Lower leg skin (tissue), 4 donors: ENCODE measurements around the gene FAM174B. TPM values are rescaled to one million over a fixed set of nuclear protein-coding genes. Genes with fewer than 3 reads are reported as not detected.

ENCODE experiments used
- DNase-seq, 2 donors: peaks; one replicate each; pipeline ENCODE4 v3.0.0-alpha.2; 2019; ENCODE audit warnings: low spot score in 2 of 2
- H3K4me3 ChIP-seq: fragments of 200-600 bp; sonication (generic); 2 replicates; pipeline ENCODE4 v1.5.1; 2017; ENCODE audit warnings: mild to moderate bottlenecking, low read depth; ENCODE audit not compliant: poor library complexity, severe bottlenecking
- POLR2A ChIP-seq, 2 donors: fragments of 450-650 bp; IDR thresholded peaks; one replicate each; pipeline ENCODE4 v1.6.1; 2016 to 2017; ENCODE audit warnings: antibody characterized with exemption in 2 of 2, mild to moderate bottlenecking in 1 of 2, moderate library complexity in 1 of 2
- WGBS, 2 donors: methylation state at CpG; one replicate each; pipeline ENCODE4 v1.1.5; 2018; 5-methylcytosine and 5-hydroxymethylcytosine counted together
- intact Hi-C: fragments of 100-400 bp; cut with DNase I; formaldehyde crosslinking; loops from one replicate; pipeline ENCODE4 v1.15.0; 2023; ENCODE audit warnings: low total_unique reads
- total RNA-seq, 4 donors: library from RNA; depleted of rRNA; stranded (reverse); fragments of >200 nt; gene quantifications; one replicate each; pipeline ENCODE4 v1.1.0, GENCODE V29; 2016
- TF ChIP-seq, protein P1 (sequence below), 3 donors: fragments of 450-650 bp; IDR thresholded peaks; one replicate each; pipeline ENCODE4 v1.5.1; 2016; ENCODE audit warnings: antibody characterized with exemption in 3 of 3, mild to moderate bottlenecking in 3 of 3, moderate library complexity in 2 of 3

The FAM174B gene
- total RNA-seq, 4 donors from 2014 or later, result 9.9 to 33.4 (median 18.3) TPM

DNA sequence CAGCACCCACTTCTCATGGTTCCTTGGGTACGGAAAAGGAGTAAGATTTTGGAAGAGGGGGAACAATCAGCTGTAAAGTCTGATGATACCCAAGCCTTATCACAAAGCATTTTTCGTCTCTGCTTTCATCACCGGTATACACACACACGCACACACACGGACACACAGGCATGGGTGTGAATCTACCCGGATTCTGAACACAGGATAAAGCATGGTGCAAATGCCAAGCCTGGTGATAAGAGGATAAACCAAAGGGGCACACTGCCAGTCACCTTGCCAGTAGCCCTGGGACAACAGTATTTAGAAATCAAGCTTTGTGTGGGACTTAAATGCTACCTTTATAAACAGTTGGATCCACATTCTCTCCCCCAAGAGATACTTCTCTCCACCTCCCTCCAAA lies 22.2 kb downstream of the FAM174B start:
- no peak overlapping the region for H3K4me3 ChIP-seq
- DNase-seq, result peak in 1 of 2 donors; percentile 40
- intact Hi-C loops, result no loop called here
- TF ChIP-seq POLR2A (IDR thresholded peaks at IDR 0.05), result no peak
- TF ChIP-seq, protein P1, sequence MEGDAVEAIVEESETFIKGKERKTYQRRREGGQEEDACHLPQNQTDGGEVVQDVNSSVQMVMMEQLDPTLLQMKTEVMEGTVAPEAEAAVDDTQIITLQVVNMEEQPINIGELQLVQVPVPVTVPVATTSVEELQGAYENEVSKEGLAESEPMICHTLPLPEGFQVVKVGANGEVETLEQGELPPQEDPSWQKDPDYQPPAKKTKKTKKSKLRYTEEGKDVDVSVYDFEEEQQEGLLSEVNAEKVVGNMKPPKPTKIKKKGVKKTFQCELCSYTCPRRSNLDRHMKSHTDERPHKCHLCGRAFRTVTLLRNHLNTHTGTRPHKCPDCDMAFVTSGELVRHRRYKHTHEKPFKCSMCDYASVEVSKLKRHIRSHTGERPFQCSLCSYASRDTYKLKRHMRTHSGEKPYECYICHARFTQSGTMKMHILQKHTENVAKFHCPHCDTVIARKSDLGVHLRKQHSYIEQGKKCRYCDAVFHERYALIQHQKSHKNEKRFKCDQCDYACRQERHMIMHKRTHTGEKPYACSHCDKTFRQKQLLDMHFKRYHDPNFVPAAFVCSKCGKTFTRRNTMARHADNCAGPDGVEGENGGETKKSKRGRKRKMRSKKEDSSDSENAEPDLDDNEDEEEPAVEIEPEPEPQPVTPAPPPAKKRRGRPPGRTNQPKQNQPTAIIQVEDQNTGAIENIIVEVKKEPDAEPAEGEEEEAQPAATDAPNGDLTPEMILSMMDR (IDR thresholded peaks at IDR 0.05), result no peak
- WGBS, 2 donors, result 80 to 87% methylated on average over 6 of the region's 6 CpGs

DNA sequence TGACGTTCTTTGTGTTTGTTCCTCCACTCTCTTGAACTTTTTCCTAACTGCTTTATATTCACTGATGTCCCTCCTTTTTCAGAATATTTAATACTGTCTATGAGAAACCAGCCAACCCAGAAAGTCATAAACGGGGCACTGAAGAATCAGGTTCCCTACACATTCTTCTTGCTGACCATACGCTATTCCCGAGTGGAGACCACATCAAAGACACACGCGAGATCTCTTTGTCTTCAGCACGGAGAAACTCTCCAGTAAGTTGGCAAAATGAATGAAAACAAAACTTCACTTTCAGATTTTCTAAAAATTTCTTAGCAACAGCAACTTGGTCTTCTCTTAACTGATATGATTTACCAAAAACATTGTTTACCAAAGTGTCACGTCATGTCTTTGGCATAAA lies 22.6 kb downstream of the FAM174B start:
- DNase-seq, result peak in 1 of 2 donors; percentile 1
- intact Hi-C loops, result no loop called here
- H3K4me3 ChIP-seq, result no peak overlapping the region
- 84 to 89% methylated on average over 8 of the region's 8 CpGs for WGBS, 2 donors
- TF ChIP-seq, protein P1 (IDR thresholded peaks at IDR 0.05), result no peak
- no peak for TF ChIP-seq POLR2A (IDR thresholded peaks at IDR 0.05)

DNA sequence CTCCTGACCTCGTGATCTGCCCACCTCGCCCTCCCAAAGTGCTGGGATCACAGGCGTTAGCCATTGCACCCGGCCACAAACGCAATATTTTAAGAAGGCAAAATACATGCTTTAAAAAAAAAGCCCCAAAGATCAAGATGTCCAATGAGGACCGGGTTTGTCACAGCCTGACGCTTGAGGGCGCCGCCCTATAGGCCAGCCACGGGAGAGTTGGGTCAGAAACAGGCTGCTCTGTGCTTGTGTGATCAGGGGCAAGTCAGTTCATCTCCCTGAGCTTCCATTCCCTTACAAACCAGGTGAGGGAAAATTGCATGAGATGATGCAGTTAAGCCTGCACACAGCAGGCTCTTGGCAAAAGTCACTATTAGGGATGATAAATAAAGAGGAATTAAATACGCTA lies 23.9 kb downstream of the FAM174B start:
- H3K4me3 ChIP-seq, result no peak overlapping the region
- DNase-seq, result peak in 1 of 2 donors; percentile 21
- TF ChIP-seq, protein P1 (IDR thresholded peaks at IDR 0.05), result no peak
- TF ChIP-seq POLR2A (IDR thresholded peaks at IDR 0.05), result no peak
- intact Hi-C loops, result no loop called here
- 82% methylated on average over 11 of the region's 11 CpGs for WGBS, 2 donors

DNA sequence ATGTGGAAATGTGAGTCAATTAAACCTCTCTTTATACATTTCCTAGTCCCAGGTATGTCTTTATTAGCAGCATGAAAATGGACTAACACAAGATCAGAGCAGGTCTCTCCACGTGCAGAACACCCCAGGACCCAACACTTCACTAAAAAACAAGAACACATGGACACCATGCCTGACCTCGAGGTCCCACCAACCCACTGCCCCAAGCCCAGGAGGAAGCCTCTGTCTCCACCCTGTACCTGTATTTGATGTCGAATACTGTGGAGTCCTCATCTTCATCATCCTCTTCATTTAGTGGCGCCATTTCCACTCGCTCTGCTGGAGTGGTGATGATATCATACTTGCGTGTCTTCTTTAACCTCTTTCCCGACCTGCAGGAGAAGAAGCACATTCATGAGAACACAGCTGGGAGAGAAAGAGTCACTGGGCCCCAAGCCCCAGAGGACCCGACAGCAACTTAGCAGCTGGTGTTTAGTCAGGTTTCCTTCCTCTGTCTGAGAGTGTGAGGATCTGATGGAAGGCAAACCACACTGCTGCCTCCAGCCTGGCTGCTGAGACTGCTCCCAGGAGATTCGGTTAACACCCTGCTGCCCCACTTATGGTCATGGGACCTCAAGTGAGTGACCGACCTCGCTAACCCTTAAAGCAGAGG lies 25.5 kb downstream of the FAM174B start:
- DNase-seq, result peak in 1 of 2 donors; percentile 65
- 87 to 89% methylated on average over 11 of the region's 11 CpGs for WGBS, 2 donors
- intact Hi-C loops, result no loop called here
- no peak for TF ChIP-seq POLR2A (IDR thresholded peaks at IDR 0.05)
- TF ChIP-seq, protein P1 (IDR thresholded peaks at IDR 0.05), result no peak
- no peak overlapping the region for H3K4me3 ChIP-seq

DNA sequence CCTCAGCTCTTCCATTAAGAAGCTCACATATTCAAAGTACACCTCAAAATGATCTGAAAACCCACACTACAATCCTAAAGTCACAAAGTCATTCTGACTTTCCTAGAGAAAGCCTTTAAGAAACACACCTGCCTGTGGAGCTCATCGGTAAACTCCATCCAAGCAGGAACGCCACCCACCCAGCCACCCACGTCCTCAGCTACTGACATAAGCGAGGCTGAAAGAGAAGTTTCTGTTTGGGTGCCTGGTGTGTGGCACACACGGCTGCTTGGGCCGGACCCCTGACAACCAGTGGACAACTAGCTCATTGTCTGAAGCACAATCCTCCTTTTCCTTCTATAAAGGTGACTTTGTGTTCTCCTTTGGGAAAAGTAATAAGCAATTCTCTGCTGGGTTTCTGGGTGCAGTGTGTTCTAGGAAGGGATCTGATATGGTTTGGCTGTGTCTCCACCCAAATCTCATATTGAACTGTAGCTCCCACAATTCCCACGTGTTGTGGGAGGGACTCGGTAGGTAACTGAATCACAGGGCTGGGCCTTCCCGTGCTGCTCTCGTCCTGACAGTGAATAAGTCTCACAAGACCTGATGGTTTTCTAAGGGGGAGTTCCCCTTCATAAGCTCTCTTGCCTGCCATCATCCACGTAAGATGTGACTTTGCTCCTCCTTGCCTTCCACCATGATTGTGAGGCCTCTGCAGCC lies 26.1 kb downstream of the FAM174B start:
- intact Hi-C loops, result no loop called here
- TF ChIP-seq POLR2A (IDR thresholded peaks at IDR 0.05), result no peak
- TF ChIP-seq, protein P1 (IDR thresholded peaks at IDR 0.05), result no peak
- WGBS, 2 donors, result 78 to 86% methylated on average over 11 of the region's 11 CpGs
- peak in 1 of 2 donors; percentile 72 for DNase-seq
- H3K4me3 ChIP-seq, result no peak overlapping the region
